Right lobe of liver (tissue), 4 donors: ENCODE results near the gene MBD6.

ENCODE experiments used
- POLR2A ChIP-seq: fragments of 450-650 bp; IDR thresholded peaks from one replicate; pipeline ENCODE4 v1.6.1; 2017; ENCODE audit warnings: antibody characterized with exemption, mild to moderate bottlenecking
- TF ChIP-seq, protein P1 (sequence below), 4 donors: fragments of 200-600 bp in 3 of 4; fragments of 450-650 bp in 1 of 4; IDR thresholded peaks; one replicate each; pipeline versions ENCODE4 v1.5.1 to v1.8.0; 2016 to 2022; ENCODE audit warnings: antibody characterized with exemption in 4 of 4, mild to moderate bottlenecking in 2 of 4
- donor health status: DM: no; HTN: no; CAD: no.
- donor health status: DM: no; HTN: no; CAD: no.
- donor health status: DM: no; HTN: yes; CAD: no.

DNA sequence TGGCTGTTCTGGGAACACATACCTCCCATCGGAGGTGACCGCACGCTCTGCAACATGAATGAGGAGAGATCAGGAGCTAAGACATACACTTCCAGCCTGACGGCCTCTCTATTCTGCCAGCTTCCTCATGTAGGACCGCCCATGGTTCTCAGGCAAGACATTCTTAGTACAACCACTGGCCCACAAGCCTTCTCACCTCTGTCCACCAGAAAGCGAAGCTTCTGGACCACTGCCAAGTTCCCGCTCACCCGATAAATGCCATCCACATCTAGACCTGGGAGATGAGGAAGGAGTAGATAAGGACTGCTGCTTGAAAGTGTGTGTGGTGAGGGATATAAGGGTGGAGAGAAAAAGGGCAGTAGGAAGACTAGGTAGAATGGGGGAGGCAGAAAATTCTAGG, 48.2 kb upstream of the MBD6 start:
- TF ChIP-seq, protein P1, sequence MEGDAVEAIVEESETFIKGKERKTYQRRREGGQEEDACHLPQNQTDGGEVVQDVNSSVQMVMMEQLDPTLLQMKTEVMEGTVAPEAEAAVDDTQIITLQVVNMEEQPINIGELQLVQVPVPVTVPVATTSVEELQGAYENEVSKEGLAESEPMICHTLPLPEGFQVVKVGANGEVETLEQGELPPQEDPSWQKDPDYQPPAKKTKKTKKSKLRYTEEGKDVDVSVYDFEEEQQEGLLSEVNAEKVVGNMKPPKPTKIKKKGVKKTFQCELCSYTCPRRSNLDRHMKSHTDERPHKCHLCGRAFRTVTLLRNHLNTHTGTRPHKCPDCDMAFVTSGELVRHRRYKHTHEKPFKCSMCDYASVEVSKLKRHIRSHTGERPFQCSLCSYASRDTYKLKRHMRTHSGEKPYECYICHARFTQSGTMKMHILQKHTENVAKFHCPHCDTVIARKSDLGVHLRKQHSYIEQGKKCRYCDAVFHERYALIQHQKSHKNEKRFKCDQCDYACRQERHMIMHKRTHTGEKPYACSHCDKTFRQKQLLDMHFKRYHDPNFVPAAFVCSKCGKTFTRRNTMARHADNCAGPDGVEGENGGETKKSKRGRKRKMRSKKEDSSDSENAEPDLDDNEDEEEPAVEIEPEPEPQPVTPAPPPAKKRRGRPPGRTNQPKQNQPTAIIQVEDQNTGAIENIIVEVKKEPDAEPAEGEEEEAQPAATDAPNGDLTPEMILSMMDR (IDR thresholded peaks at IDR 0.05) = no peak
- no peak for TF ChIP-seq POLR2A
